A549 (cell line): ENCODE measurements around the gene TMEM52B. TPM values are rescaled to one million over a fixed set of nuclear protein-coding genes. Genes with fewer than 3 reads are reported as not detected.

Experiments used
- ATAC-seq, 2 experiments: fragments of 200-7000 bp in 1 of 2; fragments of >200 bp in 1 of 2; cut with Nextera tagmentation in 1 of 2; cut with Tn5 transposase in 1 of 2; 3 replicates each; pipeline versions ENCODE4 v1.8.0 to v1.9.1; 2018 to 2020; ENCODE audit warnings: mild to moderate bottlenecking in 1 of 2, moderate library complexity in 1 of 2
- CTCF ChIA-PET: fragments of 300-600 bp; sonication (Branson Sonifier 250); formaldehyde crosslinking; extraction: SDS; loops from one replicate; lab custom pipeline; 2021; ENCODE audit warnings: antibody characterized with exemption, inconsistent platforms; lab: Yijun Ruan, JAX
- POLR2A ChIA-PET: fragments of 350-600 bp; formaldehyde crosslinking; extraction: SDS; loops from one replicate; lab custom pipeline; 2021; ENCODE audit warnings: antibody characterized with exemption, inconsistent platforms; lab: Yijun Ruan, JAX
- DNase-seq, 2 experiments: peaks; one replicate each; pipeline versions ENCODE4 v3.0.0 to v3.0.0-alpha.2; 2011 to 2016; ENCODE audit warnings: low read depth in 1 of 2, low spot score in 1 of 2
- FAIRE-seq: peaks from 2 replicates; lab custom pipeline; 2011; peaks lifted over from hg19 to GRCh38; lab: Jason Lieb, UNC
- H3K27ac ChIP-seq, 2 experiments: fragments of >200 bp; sonication (Bioruptor Twin); formaldehyde crosslinking; 3 replicates each; pipeline ENCODE4 v1.5.1; 2016 to 2017
- H3K4me1 ChIP-seq: fragments of >200 bp; sonication (Bioruptor Twin); formaldehyde crosslinking; 3 replicates; pipeline ENCODE4 v1.6.1; 2016
- H3K4me2 ChIP-seq: fragments of >200 bp; sonication (Bioruptor Twin); formaldehyde crosslinking; 3 replicates; pipeline ENCODE4 v1.6.1; 2016
- H3K4me3 ChIP-seq: fragments of >200 bp; sonication (Bioruptor Twin); formaldehyde crosslinking; 3 replicates; pipeline ENCODE4 v1.5.1; 2016
- H3K9me3 ChIP-seq: fragments of >200 bp; sonication (Bioruptor Twin); formaldehyde crosslinking; 3 replicates; pipeline ENCODE4 v1.6.1; 2016
- CHD4 ChIP-seq: fragments of 200-600 bp; sonication (generic); IDR thresholded peaks from 2 replicates; pipeline ENCODE4 v1.6.1; 2016; ENCODE audit warnings: antibody characterized with exemption, mild to moderate bottlenecking, borderline replicate concordance
- EP300 ChIP-seq, 2 experiments: fragments of >200 bp; sonication (Bioruptor Twin); formaldehyde crosslinking; IDR thresholded peaks; 2 replicates in 1 of 2; 3 replicates in 1 of 2; pipeline ENCODE4 v1.6.1; 2016 to 2017
- ESRRA ChIP-seq: fragments of 150-350 bp; IDR thresholded peaks from 2 replicates; pipeline ENCODE4 v1.6.1; 2014; ENCODE audit warnings: mild to moderate bottlenecking, low read length, borderline replicate concordance
- FOSB ChIP-seq: fragments of 250-450 bp; sonication (Bioruptor Pico); IDR thresholded peaks from 2 replicates; pipeline ENCODE4 v1.5.0; 2020; ENCODE audit warnings: mild to moderate bottlenecking, moderate library complexity
- FOSL2 ChIP-seq, 2 experiments: fragments of 450-650 bp in 1 of 2; fragments of >200 bp in 1 of 2; sonication (Bioruptor Twin) in 1 of 2; formaldehyde crosslinking; IDR thresholded peaks; 2 replicates each; pipeline versions ENCODE4 v1.5.0 to v1.6.1; 2016 to 2020; ENCODE audit warnings: mild to moderate bottlenecking in 1 of 2, moderate library complexity in 1 of 2
- GATA3 ChIP-seq: IDR thresholded peaks from 2 replicates; pipeline ENCODE4 v1.6.1; 2012; ENCODE audit warnings: borderline replicate concordance
- HEYL ChIP-seq: fragments of 250-450 bp; sonication (Bioruptor Pico); IDR thresholded peaks from 2 replicates; pipeline ENCODE4 v1.8.0; 2021; ENCODE audit warnings: mild to moderate bottlenecking, moderate library complexity
- HOXA7 ChIP-seq: fragments of 250-450 bp; sonication (Bioruptor Pico); IDR thresholded peaks from 2 replicates; pipeline ENCODE4 v1.5.0; 2020; ENCODE audit warnings: mild to moderate bottlenecking, moderate library complexity
- JUN ChIP-seq, 2 experiments: fragments of >200 bp; sonication (Bioruptor Twin); formaldehyde crosslinking; IDR thresholded peaks; 2 replicates in 1 of 2; 3 replicates in 1 of 2; pipeline ENCODE4 v1.6.1; 2016 to 2017
- KDM5A ChIP-seq: fragments of 200-600 bp; sonication (generic); IDR thresholded peaks from 2 replicates; pipeline ENCODE4 v1.6.1; 2016; ENCODE audit warnings: antibody characterized with exemption, mild to moderate bottlenecking
- MAZ ChIP-seq: fragments of 150-350 bp; IDR thresholded peaks from 2 replicates; pipeline ENCODE4 v1.6.1; 2014; ENCODE audit warnings: antibody characterized with exemption, low read depth, low read length, borderline replicate concordance
- MYC ChIP-seq: IDR thresholded peaks from 2 replicates; pipeline ENCODE4 v1.6.1; 2012; ENCODE audit warnings: mild to moderate bottlenecking, inconsistent platforms, low read length, improper control_type of control experiment, borderline replicate concordance
- PBX3 ChIP-seq: IDR thresholded peaks from 2 replicates; pipeline ENCODE4 v1.6.1; 2012
- RARB ChIP-seq: fragments of 250-450 bp; sonication (Bioruptor Pico); IDR thresholded peaks from 2 replicates; pipeline ENCODE4 v1.8.0; 2021; ENCODE audit warnings: mild to moderate bottlenecking, moderate library complexity
- REST ChIP-seq: fragments of 200-600 bp; sonication (generic); IDR thresholded peaks from 2 replicates; pipeline ENCODE4 v1.6.1; 2016; ENCODE audit warnings: antibody characterized with exemption, mild to moderate bottlenecking, moderate library complexity
- SREBF2 ChIP-seq: fragments of 450-650 bp; IDR thresholded peaks from 2 replicates; pipeline ENCODE4 v1.6.1; 2014; ENCODE audit warnings: mild to moderate bottlenecking, moderate library complexity
- TFCP2L1 ChIP-seq: fragments of 250-450 bp; sonication (Bioruptor Pico); IDR thresholded peaks from 2 replicates; pipeline ENCODE4 v1.5.0; 2021; ENCODE audit warnings: mild to moderate bottlenecking
- ZSCAN20 ChIP-seq: fragments of 250-450 bp; sonication (Bioruptor Pico); IDR thresholded peaks from 2 replicates; pipeline ENCODE4 v1.8.0; 2022; ENCODE audit warnings: mild to moderate bottlenecking, moderate library complexity
- WGBS: methylation state at CpG from one replicate; pipeline ENCODE4 v1.1.6; 2017; ENCODE audit errors: missing lambda C conversion rate; 5-methylcytosine and 5-hydroxymethylcytosine counted together
- polyA plus RNA-seq, 4 experiments: library from polyadenylated mRNA; depleted of rRNA in 3 of 4; stranded (reverse); fragments of >200 nt; fragmentation: RNase III in 1 of 4; extraction: RNeasy Plus Mini Kit Qiagen cat#74134 plus additional on column Dnase treatment in 1 of 4; gene quantifications; 2 replicates in 3 of 4; 3 replicates in 1 of 4; pipeline ENCODE4 v1.2.3, GENCODE V29; 2011 to 2017
- TF ChIP-seq, protein P1 (sequence below): fragments of 250-450 bp; sonication (Bioruptor Pico); IDR thresholded peaks from 2 replicates; pipeline ENCODE4 v1.5.0; 2020; ENCODE audit warnings: low read depth, mild to moderate bottlenecking, moderate library complexity
- TF ChIP-seq, protein P2 (sequence below): fragments of >200 bp; sonication (Bioruptor Twin); formaldehyde crosslinking; IDR thresholded peaks from 2 replicates; pipeline ENCODE4 v1.6.1; 2016

The TMEM52B gene
- polyA plus RNA-seq, 2 of the 4 experiments (the other 2 are of a cell fraction): 0.08 to 0.39 TPM

DNA sequence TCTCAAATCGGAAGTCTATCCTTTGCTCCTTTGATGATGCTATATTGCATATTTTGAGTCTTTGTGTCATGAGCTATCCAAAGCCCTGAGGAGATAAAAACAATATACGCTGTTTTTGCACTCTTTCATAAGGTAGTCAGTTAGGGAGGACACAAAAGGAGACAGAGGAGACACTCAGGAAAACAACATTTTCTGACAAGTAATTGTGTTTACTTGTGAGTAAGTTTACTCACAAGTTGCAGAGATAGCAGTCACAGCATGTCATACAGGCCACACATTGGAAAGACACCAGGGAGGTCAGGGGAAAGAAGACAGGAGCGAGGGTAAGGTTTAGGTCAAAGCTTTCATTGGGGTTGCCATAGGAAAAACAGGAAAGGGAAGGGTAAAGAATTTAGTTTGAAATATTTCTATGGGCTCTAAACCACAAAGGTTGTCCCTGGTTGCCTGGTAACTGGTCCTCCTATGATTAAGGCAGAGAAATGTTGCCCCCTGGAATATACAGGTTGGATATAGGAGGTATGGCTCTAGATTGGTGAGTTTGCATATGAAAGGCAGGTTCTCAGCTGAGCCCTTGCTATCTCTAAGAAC lies 26.5 kb downstream of the TMEM52B start:
- peak in 1 of 2 experiments; percentile 45 for DNase-seq
- no peak overlapping the region for H3K27ac ChIP-seq

DNA sequence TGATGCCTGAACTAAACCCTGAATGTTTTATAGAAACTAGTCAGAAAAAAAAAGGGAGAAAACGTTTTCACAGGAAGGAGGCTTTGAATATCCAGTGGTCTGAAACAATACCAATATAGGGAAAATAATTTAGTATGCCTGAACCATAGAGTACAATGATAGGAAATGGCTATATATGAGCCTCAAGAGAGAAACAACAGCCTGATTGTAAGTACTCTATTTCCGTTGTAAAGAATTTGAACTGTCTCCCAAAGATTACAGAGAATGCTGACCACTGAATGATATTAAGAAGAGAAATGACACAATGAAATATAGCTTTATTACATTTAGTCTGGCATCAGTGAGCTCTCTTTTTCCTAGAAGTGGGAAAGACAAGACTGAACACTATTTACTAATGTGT lies 28.3 kb downstream of the TMEM52B start:
- TF ChIP-seq PBX3 (no peak), ESRRA (no peak), ZSCAN20 (CRISPR knock-in tag) (no peak), RARB (no peak), HOXA7 (no peak), SREBF2 (no peak), CHD4 (no peak), MYC (no peak), FOSB (CRISPR knock-in tag) (no peak)
- TF ChIP-seq, protein P1, sequence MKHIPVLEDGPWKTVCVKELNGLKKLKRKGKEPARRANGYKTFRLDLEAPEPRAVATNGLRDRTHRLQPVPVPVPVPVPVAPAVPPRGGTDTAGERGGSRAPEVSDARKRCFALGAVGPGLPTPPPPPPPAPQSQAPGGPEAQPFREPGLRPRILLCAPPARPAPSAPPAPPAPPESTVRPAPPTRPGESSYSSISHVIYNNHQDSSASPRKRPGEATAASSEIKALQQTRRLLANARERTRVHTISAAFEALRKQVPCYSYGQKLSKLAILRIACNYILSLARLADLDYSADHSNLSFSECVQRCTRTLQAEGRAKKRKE: no peak
- TF ChIP-seq, all 56 proteins: peak for 0
- ATAC-seq (no peak), DNase-seq (no peak), FAIRE-seq (no peak)
- Histone ChIP-seq H3K4me3 (no peak overlapping the region), H3K27ac (no peak overlapping the region), H3K4me2 (no peak overlapping the region), H3K4me1 (0 out of 3 replicates have a peak, but pooled peaks cover 6% of the 10 kb centered on the region), H3K9me3 (no peaks in the 10 kb centered on the region)
- CTCF ChIA-PET: interaction anchor here (1.1 to 2.5 kb wide), 2 partner anchors 17 to 54 kb away, joined by 3 to 14 read pairs; no protein-coding TSS in a partner anchor
- POLR2A ChIA-PET: no interaction called here
- 34% methylated on average over 2 of the region's 2 CpGs for WGBS

More for the DNA sequence above, 26.5 kb downstream of the TMEM52B start:
- Histone ChIP-seq H3K4me1 (0 out of 3 replicates have a peak, but pooled peaks cover 6% of the 10 kb centered on the region), H3K9me3 (no peaks in the 10 kb centered on the region), H3K4me2 (peak overlapping the region; percentile 12; the same call in 1 of the 3 replicates), H3K4me3 (no peak overlapping the region)
- WGBS: 40% methylated on average over 3 of the region's 3 CpGs
- TF ChIP-seq GATA3 (peak; percentile 20; the same call in 1 of the 2 replicates), HEYL (CRISPR knock-in tag) (no peak), EP300 (IDR thresholded peaks at IDR 0.05) (no peak), JUN (IDR thresholded peaks at IDR 0.05) (no peak), FOSL2 (IDR thresholded peaks at IDR 0.05) (no peak), FOSL2 (CRISPR knock-in tag; IDR thresholded peaks at IDR 0.05) (peak; percentile 50), REST (no peak), MAZ (no peak), KDM5A (no peak), TFCP2L1 (CRISPR knock-in tag) (no peak)
- TF ChIP-seq, protein P2, sequence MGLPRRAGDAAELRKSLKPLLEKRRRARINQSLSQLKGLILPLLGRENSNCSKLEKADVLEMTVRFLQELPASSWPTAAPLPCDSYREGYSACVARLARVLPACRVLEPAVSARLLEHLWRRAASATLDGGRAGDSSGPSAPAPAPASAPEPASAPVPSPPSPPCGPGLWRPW: no peak
- ATAC-seq: peak; percentile 50 to 69; a peak in 4 of 6 replicates
- POLR2A ChIA-PET: no interaction called here
- FAIRE-seq: no peak
- CTCF ChIA-PET: interaction anchor here (1.0 to 1.2 kb wide), 2 partner anchors 9 to 52 kb away, joined by 3 to 5 read pairs; no protein-coding TSS in a partner anchor
